Aorta (tissue), 5 donors: ENCODE measurements around the gene HEXB. TPM values are rescaled to one million over a fixed set of nuclear protein-coding genes. Genes with fewer than 3 reads are reported as not detected.

ENCODE experiments used
- ATAC-seq: fragments of 200-7000 bp; cut with Tn5 transposase; one replicate; pipeline ENCODE4 v1.9.1; 2022; ENCODE audit warnings: moderate library complexity; ENCODE audit not compliant: low FRiP score
- DNase-seq, 2 donors: peaks; one replicate each; pipeline ENCODE4 v3.0.0-alpha.2; 2020
- H3K27ac ChIP-seq, 2 donors: one replicate each; pipeline ENCODE4 v1.5.1; 2013; ENCODE audit warnings: low read length in 2 of 2, mild to moderate bottlenecking in 2 of 2, moderate library complexity in 2 of 2, control low read depth in 1 of 2, inconsistent platforms in 1 of 2, low read depth in 1 of 2
- H3K27me3 ChIP-seq, 2 donors: one replicate each; pipeline ENCODE4 v1.6.1; 2013; ENCODE audit warnings: control low read depth in 1 of 2, low read length in 1 of 2, mild to moderate bottlenecking in 1 of 2, moderate library complexity in 1 of 2; ENCODE audit not compliant: insufficient read depth in 2 of 2, control insufficient read depth in 1 of 2
- H3K36me3 ChIP-seq, 2 donors: one replicate each; pipeline ENCODE4 v1.6.1; 2013; ENCODE audit warnings: control low read depth in 1 of 2, low read length in 1 of 2, mild to moderate bottlenecking in 1 of 2; ENCODE audit not compliant: insufficient read depth in 2 of 2, control insufficient read depth in 1 of 2
- H3K4me1 ChIP-seq, 2 donors: one replicate each; pipeline ENCODE4 v1.6.1; 2013; ENCODE audit warnings: low read length in 2 of 2, control low read depth in 1 of 2, mild to moderate bottlenecking in 1 of 2, moderate library complexity in 1 of 2; ENCODE audit not compliant: insufficient read depth in 2 of 2, control insufficient read depth in 1 of 2
- H3K4me3 ChIP-seq, 2 donors: one replicate each; pipeline ENCODE4 v1.5.1; 2013; ENCODE audit warnings: low read length in 2 of 2, control low read depth in 1 of 2, mild to moderate bottlenecking in 1 of 2
- H3K9me3 ChIP-seq: one replicate; pipeline ENCODE4 v1.6.1; 2013; ENCODE audit warnings: mild to moderate bottlenecking, low read length; ENCODE audit not compliant: control insufficient read depth
- WGBS, 2 donors: extraction: QIAGEN DNeasy Blood & Tissue Kit; methylation state at CpG; one replicate each; pipeline ENCODE4 v1.1.7; 2013; 5-methylcytosine and 5-hydroxymethylcytosine counted together
- intact Hi-C, 2 donors: fragments of 100-400 bp; cut with DNase I; formaldehyde crosslinking; loops; one replicate each; pipeline versions ENCODE4 v1.14.2 to v1.15.0; 2022
- polyA plus RNA-seq, 2 donors: library from polyadenylated mRNA; stranded (reverse); fragments of 200-250 nt; gene quantifications; one replicate each; pipeline ENCODE4 v1.2.3, GENCODE V29; 2013
- total RNA-seq, 2 donors: library from RNA; stranded (reverse); fragmentation: NEBNext Ultra II Directional; extraction: Animal tissue kit (Norgen Biotek cat#: 25700); gene quantifications; one replicate each; pipeline ENCODE4 v1.2.1, GENCODE V29; 2021
- donor health status: healthy with polysubstance abuse.
- donor health status: Bipolar disorder and iron deficiency.
- donor health status: DM: no; HTN: no; CAD: no.
- donor health status: DM: no; HTN: no; CAD: no.
- donor health status: DM: yes; HTN: yes; CAD: no.

Gene HEXB
- total and polyA plus RNA-seq, 4 donors: 112 to 172 (median 137) TPM

- Histone ChIP-seq H3K36me3 (no peaks in the 10 kb centered on the region), H3K4me1 (peaks cover 0 to 3% of the 10 kb centered on the region in 2 donors), H3K27ac (no peak overlapping the region), H3K27me3 (no peaks in the 10 kb centered on the region), H3K4me3 (no peak overlapping the region), H3K9me3 (no peaks in the 10 kb centered on the region)
- WGBS, 2 donors: 89 to 94% methylated on average over 3 of the region's 3 CpGs
- intact Hi-C loops: loop anchor here in 1 of 2 donors (10.0 kb wide), 1 partner anchor 1058 kb away; no protein-coding TSS in a partner anchor
- DNase-seq (no peak), ATAC-seq (no peak)
Observed at GRCh38 chr5:74652576-74652975, 32.5 kb upstream of the HEXB start.

- H3K27ac ChIP-seq: no peak overlapping the region
- peaks cover 0 to 2% of the 10 kb centered on the region in 2 donors for H3K4me1 ChIP-seq
- H3K36me3 ChIP-seq: no peaks in the 10 kb centered on the region
- 92 to 94% methylated on average over 5 of the region's 5 CpGs for WGBS, 2 donors
- ATAC-seq: no peak
- H3K4me3 ChIP-seq: no peak overlapping the region
- no peaks in the 10 kb centered on the region for H3K27me3 ChIP-seq
- no peaks in the 10 kb centered on the region for H3K9me3 ChIP-seq
- intact Hi-C loops: loop anchor here in 1 of 2 donors (10.0 kb wide), 1 partner anchor 1059 kb away; no protein-coding TSS in a partner anchor
- no peak for DNase-seq
Observed at GRCh38 chr5:74653991-74654390, 31.0 kb upstream of the HEXB start.

GRCh38 chr5:74655206-74655605 lies 29.8 kb upstream of the HEXB start:
- no peaks in the 10 kb centered on the region for H3K27me3 ChIP-seq
- intact Hi-C loops: loop anchor here in 1 of 2 donors (10.0 kb wide), 1 partner anchor 1060 kb away; no protein-coding TSS in a partner anchor
- H3K4me1 ChIP-seq: no peaks in the 10 kb centered on the region
- DNase-seq: no peak
- no peak for ATAC-seq
- H3K27ac ChIP-seq: no peak overlapping the region
- H3K9me3 ChIP-seq: no peaks in the 10 kb centered on the region
- WGBS, 2 donors: 81 to 82% methylated on average over 6 of the region's 6 CpGs
- no peaks in the 10 kb centered on the region for H3K36me3 ChIP-seq
- no peak overlapping the region for H3K4me3 ChIP-seq

GRCh38 chr5:74655716-74656115 lies 29.3 kb upstream of the HEXB start:
- no peak for ATAC-seq
- intact Hi-C loops: loop anchor here in 1 of 2 donors (10.0 kb wide), 1 partner anchor 1061 kb away; no protein-coding TSS in a partner anchor
- H3K27ac ChIP-seq: no peak overlapping the region
- no peak for DNase-seq
- H3K27me3 ChIP-seq: no peaks in the 10 kb centered on the region
- H3K36me3 ChIP-seq: no peaks in the 10 kb centered on the region
- no peaks in the 10 kb centered on the region for H3K4me1 ChIP-seq
- no peaks in the 10 kb centered on the region for H3K9me3 ChIP-seq
- no peak overlapping the region for H3K4me3 ChIP-seq

- H3K4me3 ChIP-seq: no peak overlapping the region
- no peak overlapping the region for H3K27ac ChIP-seq
- no peaks in the 10 kb centered on the region for H3K27me3 ChIP-seq
- no peaks in the 10 kb centered on the region for H3K9me3 ChIP-seq
- DNase-seq (no peak), ATAC-seq (no peak)
- no peaks in the 10 kb centered on the region for H3K4me1 ChIP-seq
- H3K36me3 ChIP-seq: no peaks in the 10 kb centered on the region
- intact Hi-C loops: loop anchor here in 1 of 2 donors (10.0 kb wide), 1 partner anchor 1062 kb away; no protein-coding TSS in a partner anchor
- 77 to 78% methylated on average over 2 of the region's 2 CpGs for WGBS, 2 donors
Observed at GRCh38 chr5:74657165-74657564, 27.9 kb upstream of the HEXB start.

GRCh38 chr5:74659172-74659571 lies 25.9 kb upstream of the HEXB start:
- Histone ChIP-seq H3K4me1 (no peaks in the 10 kb centered on the region), H3K27me3 (no peaks in the 10 kb centered on the region), H3K36me3 (no peaks in the 10 kb centered on the region), H3K4me3 (no peak overlapping the region), H3K9me3 (no peaks in the 10 kb centered on the region), H3K27ac (no peak overlapping the region)
- ATAC-seq (no peak), DNase-seq (no peak)
- 91 to 94% methylated on average over 3 of the region's 3 CpGs for WGBS, 2 donors
- intact Hi-C loops: loop anchor here in 1 of 2 donors (10.0 kb wide), 1 partner anchor 1064 kb away; no protein-coding TSS in a partner anchor

GRCh38 chr5:74660140-74660539 lies 24.9 kb upstream of the HEXB start:
- Histone ChIP-seq H3K36me3 (no peaks in the 10 kb centered on the region), H3K4me3 (no peak overlapping the region), H3K27ac (no peak overlapping the region), H3K9me3 (no peaks in the 10 kb centered on the region), H3K4me1 (no peaks in the 10 kb centered on the region), H3K27me3 (no peaks in the 10 kb centered on the region)
- no peak for ATAC-seq
- DNase-seq: no peak
- intact Hi-C loops: no loop called here
- 78 to 92% methylated on average over 1 of the region's 1 CpG for WGBS, 2 donors

GRCh38 chr5:74660873-74661272 lies 24.2 kb upstream of the HEXB start:
- intact Hi-C loops: no loop called here
- 85 to 86% methylated on average over 5 of the region's 5 CpGs for WGBS, 2 donors
- no peak overlapping the region for H3K4me3 ChIP-seq
- H3K4me1 ChIP-seq: no peaks in the 10 kb centered on the region
- no peaks in the 10 kb centered on the region for H3K9me3 ChIP-seq
- no peak overlapping the region for H3K27ac ChIP-seq
- no peaks in the 10 kb centered on the region for H3K36me3 ChIP-seq
- no peaks in the 10 kb centered on the region for H3K27me3 ChIP-seq
- ATAC-seq (no peak), DNase-seq (no peak)

GRCh38 chr5:74664551-74664950 lies 20.5 kb upstream of the HEXB start:
- H3K36me3 ChIP-seq: no peaks in the 10 kb centered on the region
- H3K4me3 ChIP-seq: no peak overlapping the region
- H3K9me3 ChIP-seq: no peaks in the 10 kb centered on the region
- intact Hi-C loops: no loop called here
- no peak for ATAC-seq
- H3K4me1 ChIP-seq: no peaks in the 10 kb centered on the region
- H3K27me3 ChIP-seq: no peaks in the 10 kb centered on the region
- no peak overlapping the region for H3K27ac ChIP-seq
- no peak for DNase-seq
- 69 to 72% methylated on average over 5 of the region's 5 CpGs for WGBS, 2 donors
